Chondrocyte (in vitro differentiated cells): Measurements from ENCODE around the gene SKP1. TPM values are rescaled to one million over a fixed set of nuclear protein-coding genes. Genes with fewer than 3 reads are reported as not detected.

Experiments used
- DNase-seq: peaks from one replicate; pipeline ENCODE4 v3.0.0; 2021; ENCODE audit warnings: mixed read lengths, low spot score
- H3K27ac Mint-ChIP-seq: one replicate; pipeline ENCODE4 v1.8.0; 2021; ENCODE audit warnings: mild to moderate bottlenecking, moderate library complexity, mixed read lengths; ENCODE audit not compliant: unreplicated experiment
- H3K27me3 Mint-ChIP-seq: 2 replicates; pipeline ENCODE4 v1.8.0; 2021; ENCODE audit warnings: low read depth, mixed read lengths
- H3K36me3 Mint-ChIP-seq: 2 replicates; pipeline ENCODE4 v1.8.0; 2021; ENCODE audit warnings: low read depth, mixed read lengths
- H3K4me1 Mint-ChIP-seq: 2 replicates; pipeline ENCODE4 v1.8.0; 2021; ENCODE audit warnings: low read depth, mild to moderate bottlenecking, mixed read lengths
- H3K4me3 Mint-ChIP-seq: one replicate; pipeline ENCODE4 v1.8.0; 2021; ENCODE audit warnings: mild to moderate bottlenecking, moderate library complexity, mixed read lengths; ENCODE audit not compliant: unreplicated experiment
- H3K9me3 Mint-ChIP-seq: 2 replicates; pipeline ENCODE4 v1.8.0; 2021; ENCODE audit warnings: low read depth, mixed read lengths
- total RNA-seq: library from RNA; stranded (reverse); gene quantifications from 3 replicates; pipeline ENCODE4 v1.2.1, GENCODE V29; 2021
- TF ChIP-seq, protein P1 (sequence below): fragments of 200-600 bp; sonication (generic); IDR thresholded peaks from 2 replicates; pipeline ENCODE4 v1.5.0; 2021; ENCODE audit warnings: antibody characterized with exemption, mild to moderate bottlenecking, moderate library complexity

Gene SKP1
- total RNA-seq, 1 donor from 2014 or later, result 256 TPM

DNA sequence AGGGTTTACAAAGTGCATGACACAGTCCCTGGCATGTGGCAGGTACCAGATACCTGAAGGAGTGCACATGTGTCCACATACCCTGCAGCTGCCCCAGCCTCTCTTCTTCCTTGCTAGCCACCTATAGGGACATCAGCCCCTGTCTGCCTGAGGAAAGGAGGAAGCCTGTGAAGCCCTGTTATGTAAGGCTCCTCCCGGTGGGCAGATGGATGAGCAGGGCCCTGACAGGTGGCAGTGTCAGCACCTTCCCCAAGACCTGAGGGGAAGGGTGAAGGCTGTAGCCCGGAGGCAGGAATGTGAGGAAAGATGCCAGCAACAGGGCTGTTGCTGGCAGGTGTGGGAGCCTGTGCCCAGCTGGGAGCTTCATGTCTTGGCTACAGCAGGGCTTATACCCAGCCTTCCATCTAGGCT is 40.5 kb downstream of the SKP1 start:
- no peaks in the 10 kb centered on the region for H3K27me3 Mint-ChIP-seq
- DNase-seq, result peak; percentile 43
- H3K4me1 Mint-ChIP-seq, result peaks cover 5% of the 10 kb centered on the region
- H3K27ac Mint-ChIP-seq, result no peak overlapping the region
- no peaks in the 10 kb centered on the region for H3K9me3 Mint-ChIP-seq
- no peak overlapping the region for H3K4me3 Mint-ChIP-seq
- H3K36me3 Mint-ChIP-seq, result peaks cover 10% of the 10 kb centered on the region
- TF ChIP-seq, protein P1, sequence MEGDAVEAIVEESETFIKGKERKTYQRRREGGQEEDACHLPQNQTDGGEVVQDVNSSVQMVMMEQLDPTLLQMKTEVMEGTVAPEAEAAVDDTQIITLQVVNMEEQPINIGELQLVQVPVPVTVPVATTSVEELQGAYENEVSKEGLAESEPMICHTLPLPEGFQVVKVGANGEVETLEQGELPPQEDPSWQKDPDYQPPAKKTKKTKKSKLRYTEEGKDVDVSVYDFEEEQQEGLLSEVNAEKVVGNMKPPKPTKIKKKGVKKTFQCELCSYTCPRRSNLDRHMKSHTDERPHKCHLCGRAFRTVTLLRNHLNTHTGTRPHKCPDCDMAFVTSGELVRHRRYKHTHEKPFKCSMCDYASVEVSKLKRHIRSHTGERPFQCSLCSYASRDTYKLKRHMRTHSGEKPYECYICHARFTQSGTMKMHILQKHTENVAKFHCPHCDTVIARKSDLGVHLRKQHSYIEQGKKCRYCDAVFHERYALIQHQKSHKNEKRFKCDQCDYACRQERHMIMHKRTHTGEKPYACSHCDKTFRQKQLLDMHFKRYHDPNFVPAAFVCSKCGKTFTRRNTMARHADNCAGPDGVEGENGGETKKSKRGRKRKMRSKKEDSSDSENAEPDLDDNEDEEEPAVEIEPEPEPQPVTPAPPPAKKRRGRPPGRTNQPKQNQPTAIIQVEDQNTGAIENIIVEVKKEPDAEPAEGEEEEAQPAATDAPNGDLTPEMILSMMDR, result no peak

DNA sequence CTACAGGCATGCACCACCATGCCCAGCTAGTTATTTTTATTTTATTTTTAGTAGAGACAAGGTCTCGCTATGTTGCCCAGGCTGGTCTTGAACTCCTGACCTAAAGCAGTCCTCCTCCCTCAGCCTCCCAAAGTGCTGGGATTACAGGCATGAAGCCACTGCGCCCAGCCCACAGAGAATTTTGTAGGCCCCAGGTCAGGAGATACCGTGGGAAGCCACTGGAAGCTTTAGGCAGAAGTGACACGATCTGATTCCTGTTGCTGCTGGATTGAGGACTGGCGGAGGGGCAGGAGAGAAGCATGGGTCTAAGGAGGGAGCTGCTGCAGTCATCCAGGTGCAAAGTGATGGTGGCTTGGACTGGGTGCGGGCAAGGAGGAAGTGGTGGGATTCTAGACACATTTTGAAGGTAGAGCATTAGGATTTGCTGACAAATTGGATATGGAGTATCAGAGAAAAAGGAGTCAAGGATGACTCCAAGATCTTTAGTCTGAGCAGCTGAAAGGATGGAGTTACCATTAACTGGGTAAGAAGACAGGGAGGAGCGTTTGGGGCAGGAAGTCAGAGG is 41.6 kb downstream of the SKP1 start:
- H3K4me1 Mint-ChIP-seq, result no peaks in the 10 kb centered on the region
- TF ChIP-seq, protein P1, result no peak
- peak; percentile 56 for DNase-seq
- no peaks in the 10 kb centered on the region for H3K9me3 Mint-ChIP-seq
- H3K27ac Mint-ChIP-seq, result no peak overlapping the region
- peaks cover 11% of the 10 kb centered on the region for H3K36me3 Mint-ChIP-seq
- H3K4me3 Mint-ChIP-seq, result no peak overlapping the region
- H3K27me3 Mint-ChIP-seq, result no peaks in the 10 kb centered on the region

DNA sequence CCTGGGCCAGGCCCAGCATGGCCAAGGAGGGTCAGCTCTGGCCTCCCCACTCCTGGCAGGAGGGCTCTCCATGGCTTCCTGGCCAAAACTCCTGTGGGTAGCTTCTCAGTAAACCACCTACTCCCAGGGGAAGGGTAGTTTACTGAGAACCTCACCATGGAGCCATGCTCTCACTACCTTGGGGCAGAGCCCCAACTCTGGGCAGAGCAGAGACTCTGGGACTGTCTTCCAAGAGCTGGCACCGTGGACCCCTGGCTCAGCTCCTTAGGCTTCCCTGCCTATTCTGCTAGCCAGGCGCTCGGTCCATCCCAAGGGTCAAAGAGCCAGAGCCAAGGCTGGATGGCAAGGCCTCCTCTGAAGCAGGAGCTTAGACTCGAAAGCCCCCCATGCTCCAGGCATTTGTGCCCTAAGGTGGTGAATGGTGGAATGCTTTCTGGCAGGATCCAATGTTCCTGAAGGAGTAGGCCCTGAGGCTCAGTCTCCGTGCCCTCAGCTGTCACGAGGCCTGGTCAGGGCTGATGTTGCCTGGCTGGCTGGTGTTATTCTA is 42.7 kb downstream of the SKP1 start:
- TF ChIP-seq, protein P1, result no peak
- Mint-ChIP-seq H3K27me3 (no peaks in the 10 kb centered on the region), H3K4me3 (no peak overlapping the region), H3K9me3 (no peaks in the 10 kb centered on the region), H3K36me3 (peaks cover 11% of the 10 kb centered on the region), H3K4me1 (no peaks in the 10 kb centered on the region), H3K27ac (no peak overlapping the region)
- DNase-seq, result peak; percentile 83

DNA sequence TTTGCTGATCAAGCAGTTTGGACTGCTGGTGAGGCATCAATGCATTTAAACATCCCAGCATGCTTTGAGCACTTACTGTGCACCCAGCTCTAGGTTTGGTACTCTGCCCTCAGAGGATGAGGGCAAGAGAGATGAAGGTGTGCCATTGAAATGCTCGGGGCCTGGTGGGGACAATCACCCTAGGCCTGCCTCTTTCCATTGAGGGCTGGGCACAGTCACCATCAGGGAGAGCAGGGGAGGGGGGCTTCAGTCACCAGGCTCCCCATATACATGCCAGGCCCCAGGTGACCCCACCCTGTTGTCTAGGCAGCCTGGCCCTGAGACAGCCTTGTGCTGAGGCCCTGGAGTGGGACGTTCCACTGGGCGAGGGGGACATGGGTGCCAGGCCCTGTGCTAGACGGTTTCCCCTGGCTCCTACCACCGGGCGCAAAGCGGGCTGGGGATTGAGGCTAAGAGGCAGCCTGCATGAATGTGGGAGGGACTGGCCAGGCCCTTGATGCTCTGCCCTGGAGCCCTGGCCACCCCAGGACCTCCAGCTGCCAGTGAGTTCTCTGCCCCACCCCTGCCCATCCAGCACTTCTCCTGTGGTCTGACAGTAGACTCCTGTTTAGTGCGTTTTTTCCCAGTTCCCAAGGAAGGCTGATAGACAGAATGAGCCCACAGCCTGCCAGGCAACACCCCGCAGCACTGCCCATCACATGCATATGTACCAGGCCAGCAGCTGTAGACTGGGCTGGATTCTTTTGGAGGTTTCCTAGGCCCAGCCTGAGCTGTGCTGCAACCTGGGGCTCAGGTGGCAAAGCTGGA is 43.4 kb downstream of the SKP1 start:
- H3K27ac Mint-ChIP-seq, result no peak overlapping the region
- no peak overlapping the region for H3K4me3 Mint-ChIP-seq
- no peaks in the 10 kb centered on the region for H3K9me3 Mint-ChIP-seq
- TF ChIP-seq, protein P1, result no peak
- peaks cover under 1% of the 10 kb centered on the region for H3K4me1 Mint-ChIP-seq
- H3K36me3 Mint-ChIP-seq, result peaks cover 11% of the 10 kb centered on the region
- H3K27me3 Mint-ChIP-seq, result no peaks in the 10 kb centered on the region
- peak; percentile 85 for DNase-seq

DNA sequence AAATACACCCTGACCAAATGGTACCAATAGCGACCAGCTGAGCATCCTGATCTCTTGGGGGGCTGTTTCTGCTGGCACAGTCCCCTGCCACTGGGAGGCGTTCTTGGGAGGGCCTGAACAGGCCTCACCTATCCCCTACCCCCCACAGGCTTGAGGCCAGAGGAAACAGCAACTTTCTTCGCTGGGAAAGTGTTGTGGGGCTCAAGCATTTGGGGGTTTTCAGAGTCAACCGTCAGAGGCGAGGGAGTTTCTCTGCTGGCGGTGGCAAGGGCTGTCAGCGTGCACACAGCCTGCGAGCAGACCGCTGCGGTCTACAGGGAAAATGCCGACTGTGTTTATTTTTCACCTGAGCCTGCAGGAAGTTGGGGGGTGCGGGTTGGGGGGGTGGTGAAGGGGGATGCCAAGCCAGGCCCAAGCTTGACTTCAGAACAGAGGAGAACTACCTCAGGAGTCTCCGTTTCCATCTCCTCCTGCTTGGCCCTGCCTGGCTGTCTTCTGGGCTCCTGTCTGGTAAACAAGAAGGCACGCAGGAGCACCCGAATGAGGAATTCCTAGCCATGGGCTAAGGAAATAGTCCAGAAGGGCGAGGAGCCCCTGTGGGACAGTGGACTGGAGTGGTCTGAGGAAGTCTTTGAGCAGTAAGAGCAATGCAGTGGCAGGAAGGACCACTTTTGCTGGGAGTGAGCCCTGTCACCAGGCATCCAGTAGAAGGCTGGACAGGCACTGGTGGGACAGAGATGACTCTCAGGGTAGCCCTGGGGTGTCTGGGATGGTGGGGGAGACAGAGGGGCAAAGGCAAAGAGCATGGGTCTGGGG is 44.2 kb downstream of the SKP1 start:
- Mint-ChIP-seq H3K4me1 (peaks cover 9% of the 10 kb centered on the region), H3K9me3 (no peaks in the 10 kb centered on the region)

More for the DNA sequence above, 44.2 kb downstream of the SKP1 start:
- H3K27ac Mint-ChIP-seq, result no peak overlapping the region
- peak; percentile 69 for DNase-seq
- no peak overlapping the region for H3K4me3 Mint-ChIP-seq
- no peaks in the 10 kb centered on the region for H3K27me3 Mint-ChIP-seq
- TF ChIP-seq, protein P1, result no peak
- peaks cover 11% of the 10 kb centered on the region for H3K36me3 Mint-ChIP-seq
